Endothelial cell (in vitro differentiated cells): ENCODE measurements around the gene ABLIM1. TPM values are rescaled to one million over a fixed set of nuclear protein-coding genes. Genes with fewer than 3 reads are reported as not detected.
A peak's percentile ranks its signal among the peaks of the same experiment; 100 is the strongest.

ENCODE experiments used
- DNase-seq: peaks from one replicate; pipeline ENCODE4 v3.0.0; 2021; ENCODE audit warnings: low spot score
- H3K27ac Mint-ChIP-seq: one replicate; pipeline ENCODE4 v1.8.0; 2021; ENCODE audit warnings: mixed read lengths, inconsistent platforms; ENCODE audit not compliant: unreplicated experiment
- H3K27me3 Mint-ChIP-seq: one replicate; pipeline ENCODE4 v1.8.0; 2021; ENCODE audit warnings: mild to moderate bottlenecking, moderate library complexity, mixed read lengths, inconsistent platforms; ENCODE audit not compliant: unreplicated experiment
- H3K36me3 Mint-ChIP-seq: one replicate; pipeline ENCODE4 v1.8.0; 2021; ENCODE audit warnings: mild to moderate bottlenecking, low read depth, mixed read lengths, inconsistent platforms; ENCODE audit not compliant: unreplicated experiment
- H3K4me1 Mint-ChIP-seq: one replicate; pipeline ENCODE4 v1.8.0; 2021; ENCODE audit warnings: mild to moderate bottlenecking, mixed read lengths, inconsistent platforms; ENCODE audit not compliant: unreplicated experiment
- H3K4me3 Mint-ChIP-seq: one replicate; pipeline ENCODE4 v1.8.0; 2021; ENCODE audit warnings: mild to moderate bottlenecking, mixed read lengths, inconsistent platforms; ENCODE audit not compliant: unreplicated experiment
- H3K9me3 Mint-ChIP-seq: one replicate; pipeline ENCODE4 v1.8.0; 2021; ENCODE audit warnings: mixed read lengths, inconsistent platforms; ENCODE audit not compliant: unreplicated experiment
- CTCF ChIP-seq: fragments of 200-600 bp; sonication (generic); IDR thresholded peaks from one replicate; pipeline ENCODE4 v1.5.0; 2021; ENCODE audit warnings: antibody characterized with exemption; ENCODE audit not compliant: unreplicated experiment
- total RNA-seq: library from RNA; stranded (reverse); fragmentation: NEBNext Ultra II Directional; extraction: Animal tissue kit (Norgen Biotek cat#: 25700); gene quantifications from one replicate; pipeline ENCODE4 v1.2.1, GENCODE V29; 2021; ENCODE audit not compliant: unreplicated experiment

Gene ABLIM1
- total RNA-seq, 1 donor from 2014 or later = 55.9 TPM

- H3K4me1 Mint-ChIP-seq = no peaks in the 10 kb centered on the region
- no peaks in the 10 kb centered on the region for H3K36me3 Mint-ChIP-seq
- H3K27ac Mint-ChIP-seq = no peak overlapping the region
- no peak for DNase-seq
- peaks cover 11% of the 10 kb centered on the region for H3K27me3 Mint-ChIP-seq
- no peak for TF ChIP-seq CTCF
- H3K4me3 Mint-ChIP-seq = no peak overlapping the region
- H3K9me3 Mint-ChIP-seq = no peaks in the 10 kb centered on the region
These were observed 266.5 kb downstream of the ABLIM1 start for GRCh38 chr10:114391599-114391998.

- no peak overlapping the region for H3K27ac Mint-ChIP-seq
- DNase-seq = no peak
These were observed 268.6 kb downstream of the ABLIM1 start for GRCh38 chr10:114389426-114389825.

GRCh38 chr10:114388275-114388674, 269.8 kb downstream of the ABLIM1 start:
- no peak for TF ChIP-seq CTCF
- H3K9me3 Mint-ChIP-seq = no peaks in the 10 kb centered on the region
- H3K27me3 Mint-ChIP-seq = peaks cover 7% of the 10 kb centered on the region
- H3K27ac Mint-ChIP-seq = peak overlapping the region; percentile 23
- H3K36me3 Mint-ChIP-seq = no peaks in the 10 kb centered on the region
- DNase-seq = no peak
- no peak overlapping the region for H3K4me3 Mint-ChIP-seq
- no peaks in the 10 kb centered on the region for H3K4me1 Mint-ChIP-seq

More at GRCh38 chr10:114389426-114389825, 268.6 kb downstream of the ABLIM1 start:
- H3K9me3 Mint-ChIP-seq = no peaks in the 10 kb centered on the region
- no peaks in the 10 kb centered on the region for H3K36me3 Mint-ChIP-seq
- peaks cover 10% of the 10 kb centered on the region for H3K27me3 Mint-ChIP-seq
- no peak overlapping the region for H3K4me3 Mint-ChIP-seq
- no peak for TF ChIP-seq CTCF
- no peaks in the 10 kb centered on the region for H3K4me1 Mint-ChIP-seq

GRCh38 chr10:114387784-114388183, 270.3 kb downstream of the ABLIM1 start:
- Mint-ChIP-seq H3K27me3 (peaks cover 4% of the 10 kb centered on the region), H3K27ac (no peak overlapping the region), H3K36me3 (no peaks in the 10 kb centered on the region), H3K9me3 (no peaks in the 10 kb centered on the region), H3K4me3 (no peak overlapping the region), H3K4me1 (no peaks in the 10 kb centered on the region)
- DNase-seq = no peak
- TF ChIP-seq CTCF = peak; percentile 30

GRCh38 chr10:114386452-114386851, 271.6 kb downstream of the ABLIM1 start:
- H3K36me3 Mint-ChIP-seq = no peaks in the 10 kb centered on the region
- DNase-seq = no peak

More at GRCh38 chr10:114386452-114386851, 271.6 kb downstream of the ABLIM1 start:
- Mint-ChIP-seq H3K27ac (no peak overlapping the region), H3K4me3 (no peak overlapping the region), H3K27me3 (peaks cover 3% of the 10 kb centered on the region), H3K9me3 (no peaks in the 10 kb centered on the region), H3K4me1 (no peaks in the 10 kb centered on the region)
- TF ChIP-seq CTCF = no peak
